Panc1 (cell line): ENCODE data around the gene TOP2A. TPM values are rescaled to one million over a fixed set of nuclear protein-coding genes. Genes with fewer than 3 reads are reported as not detected.
"Not testable (repeated sequence)": the region's sequence is repeated elsewhere in the genome, so short reads cannot be mapped to it uniquely, and the experiment has no call there.

Experiments
- ATAC-seq: fragments of 200-7000 bp; cut with Tn5 transposase; 2 replicates; pipeline ENCODE4 v1.9.1; 2020; ENCODE audit warnings: mild to moderate bottlenecking, moderate library complexity
- BruUV-seq: library from RNA; stranded (reverse); fragments of 400-500 nt; replicated peaks from 2 replicates; lab custom pipeline; 2021; lab: Mats Ljungman, UMichigan
- CTCF ChIA-PET: fragments of 300-600 bp; sonication (Branson Sonifier 250); formaldehyde crosslinking; loops from one replicate; lab custom pipeline; 2022; ENCODE audit warnings: antibody characterized with exemption; lab: Charles Lee
- POLR2A ChIA-PET: fragments of 300-600 bp; sonication (Branson Sonifier 250); formaldehyde crosslinking; loops from one replicate; lab custom pipeline; 2022; ENCODE audit warnings: antibody characterized with exemption; lab: Charles Lee
- DNase-seq: peaks from one replicate; pipeline ENCODE4 v3.0.0-alpha.2; 2010; ENCODE audit warnings: low read depth, low spot score
- H3K27ac ChIP-seq: 2 replicates; pipeline ENCODE4 v1.5.1; 2011; ENCODE audit warnings: mild to moderate bottlenecking, low read length, inconsistent platforms
- H3K27me3 ChIP-seq: fragments of 200-500 bp; sonication (Bioruptor generic); 2 replicates; pipeline ENCODE4 v1.6.0; 2014; ENCODE audit warnings: low read length, inconsistent platforms; ENCODE audit not compliant: control insufficient read depth, insufficient read depth
- H3K36me3 ChIP-seq: fragments of 200-500 bp; sonication (Bioruptor generic); 2 replicates; pipeline ENCODE4 v1.5.1; 2014; ENCODE audit warnings: inconsistent platforms, mild to moderate bottlenecking, low read length, moderate library complexity; ENCODE audit not compliant: control insufficient read depth, insufficient read depth
- H3K4me1 ChIP-seq: 2 replicates; pipeline ENCODE4 v1.5.1; 2011; ENCODE audit warnings: inconsistent platforms, mild to moderate bottlenecking, low read length, moderate library complexity; ENCODE audit not compliant: control insufficient read depth, insufficient read depth
- H3K4me3 ChIP-seq, 2 experiments: 2 replicates each; pipeline ENCODE4 v1.5.1; 2011 to 2012; ENCODE audit warnings: low read depth in 2 of 2, low read length in 2 of 2, mild to moderate bottlenecking in 2 of 2, inconsistent platforms in 1 of 2, moderate library complexity in 1 of 2
- H3K9me3 ChIP-seq: fragments of 200-500 bp; sonication (Bioruptor generic); 2 replicates; pipeline ENCODE4 v1.5.1; 2014; ENCODE audit warnings: low read depth, mild to moderate bottlenecking, inconsistent platforms, low read length, moderate library complexity; ENCODE audit not compliant: control insufficient read depth, insufficient read depth
- CTCF ChIP-seq: fragments of 450-650 bp; IDR thresholded peaks from 2 replicates; pipeline ENCODE4 v1.5.1; 2017; ENCODE audit warnings: mild to moderate bottlenecking
- POLR2AphosphoS5 ChIP-seq: IDR thresholded peaks from 2 replicates; pipeline ENCODE4 v1.6.1; 2012; ENCODE audit warnings: mild to moderate bottlenecking, low read depth, low read length, moderate library complexity
- REST ChIP-seq, 2 experiments: IDR thresholded peaks; 2 replicates each; pipeline ENCODE4 v1.6.1; 2011 to 2012; ENCODE audit warnings: low read depth in 2 of 2, control low read depth in 1 of 2, low read length in 1 of 2, mild to moderate bottlenecking in 1 of 2, moderate library complexity in 1 of 2; ENCODE audit not compliant: insufficient read depth in 1 of 2
- SIN3A ChIP-seq: IDR thresholded peaks from 2 replicates; pipeline ENCODE4 v1.6.1; 2012; ENCODE audit warnings: low read depth, mild to moderate bottlenecking, low read length, moderate library complexity, borderline replicate concordance; ENCODE audit not compliant: insufficient read depth
- TCF7L2 ChIP-seq: IDR thresholded peaks from 2 replicates; pipeline ENCODE4 v1.6.1; 2011; ENCODE audit warnings: mild to moderate bottlenecking, low read depth, low read length, inconsistent platforms
- in situ Hi-C: cut with HindIII; loops from 2 replicates; pipeline ENCODE4 v1.10.0; 2016; ENCODE audit warnings: low sequenced_read_pairs, low pct_unique_long_range_greater_than_20kb
- intact Hi-C: fragments of 100-400 bp; cut with micrococcal nuclease; formaldehyde crosslinking; loops from one replicate; pipeline ENCODE4 v1.10.0; 2022; ENCODE audit not compliant: unreplicated experiment
- total RNA-seq: library from RNA; stranded (reverse); gene quantifications from one replicate; pipeline ENCODE4 v1.2.1, GENCODE V29; 2021; ENCODE audit not compliant: unreplicated experiment

Gene TOP2A
- total RNA-seq, 1 experiment from 2014 or later = 230 TPM

DNA sequence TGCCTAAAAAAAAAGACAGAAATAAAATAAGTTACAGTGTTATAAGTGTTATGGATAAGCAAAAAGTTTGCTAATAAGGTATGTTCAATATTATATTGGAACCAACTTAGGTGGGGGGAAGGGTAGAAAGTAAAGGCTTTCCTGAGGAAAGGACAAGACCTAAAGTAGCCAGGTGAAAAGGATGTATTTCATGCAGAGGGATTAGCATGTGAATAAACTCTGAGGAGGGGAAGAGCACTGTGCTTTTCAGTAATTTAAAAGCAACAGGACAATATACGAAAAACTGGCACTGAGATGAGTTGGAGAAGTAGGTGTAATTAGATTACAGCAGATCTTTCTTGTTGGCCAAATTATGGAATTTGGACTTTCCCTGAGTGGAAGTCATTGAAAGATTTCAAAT lies 7.6 kb downstream of the TOP2A start:
- no peak for ATAC-seq
- POLR2A ChIA-PET = interaction anchor here (0.7 kb wide), 2 partner anchors 62 to 131 kb away, joined by 3 to 6 read pairs; no protein-coding TSS in a partner anchor
- no TSS peak for BruUV-seq
- intact Hi-C loops = loop anchor here (10.0 kb wide), 1 partner anchor 105 kb away; the partner anchor contains the start of gene RARA
- TF ChIP-seq CTCF (no peak), SIN3A (no peak), REST (IDR thresholded peaks at IDR 0.05; ENCODE audit: insufficient read depth in 1 of 2, low read depth in 2 of 2, low read length in 1 of 2) (no peak), POLR2AphosphoS5 (no peak), TCF7L2 (no peak)
- H3K36me3 ChIP-seq = peaks cover 59% of the 10 kb centered on the region
- H3K4me3 ChIP-seq = no peak overlapping the region
- H3K9me3 ChIP-seq = no peaks in the 10 kb centered on the region
- no peak for DNase-seq
- no peak overlapping the region for H3K27ac ChIP-seq
- in situ Hi-C loops = no loop called here
- H3K27me3 ChIP-seq = no peaks in the 10 kb centered on the region
- H3K4me1 ChIP-seq = no peaks in the 10 kb centered on the region
- CTCF ChIA-PET = interaction anchor here (1.0 kb wide), 1 partner anchor 15 kb away, joined by 3 read pairs; no protein-coding TSS in a partner anchor

GRCh38 chr17:40409540-40409939 lies 8.2 kb downstream of the TOP2A start:
- intact Hi-C loops, BruUV-seq, H3K4me3 ChIP-seq, H3K9me3 ChIP-seq, in situ Hi-C loops, H3K4me1 ChIP-seq, ATAC-seq, DNase-seq, CTCF ChIA-PET, H3K27me3 ChIP-seq, H3K27ac ChIP-seq: not testable (repeated sequence)
- POLR2A ChIA-PET = interaction anchor here (0.7 kb wide), 1 partner anchor 63 kb away, joined by 6 read pairs; no protein-coding TSS in a partner anchor
- H3K36me3 ChIP-seq = peaks cover 63% of the 10 kb centered on the region

DNA sequence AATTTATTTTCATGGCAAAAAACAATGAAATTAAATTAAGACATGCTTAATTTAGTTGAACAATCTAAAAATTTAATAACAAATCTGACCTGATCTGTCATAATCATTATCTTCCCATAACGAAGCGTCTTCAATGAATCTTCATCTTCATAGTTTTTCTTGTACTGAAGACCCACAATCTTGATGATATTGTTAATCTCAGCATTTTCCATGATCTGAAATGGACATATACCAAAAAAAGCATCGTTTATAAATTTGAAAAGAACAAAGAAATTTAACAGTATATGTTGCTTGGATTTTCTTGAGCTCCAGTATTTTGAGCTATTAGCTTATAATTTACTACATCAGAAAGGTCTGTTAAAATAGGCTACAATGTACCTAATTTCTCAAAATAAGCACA lies 10.2 kb downstream of the TOP2A start:
- intact Hi-C loops = no loop called here
- BruUV-seq = no TSS peak
- POLR2A ChIA-PET = interaction anchor here (0.7 kb wide), 1 partner anchor 10 kb away, joined by 3 read pairs; no protein-coding TSS in a partner anchor

More for the DNA sequence above, 10.2 kb downstream of the TOP2A start:
- CTCF ChIA-PET = interaction anchor here (0.7 kb wide), 2 partner anchors 10 to 155 kb away, joined by 3 read pairs; no protein-coding TSS in a partner anchor
- no peak overlapping the region for H3K27ac ChIP-seq
- no peaks in the 10 kb centered on the region for H3K27me3 ChIP-seq
- in situ Hi-C loops = no loop called here
- ATAC-seq = no peak
- peaks cover 74% of the 10 kb centered on the region for H3K36me3 ChIP-seq
- no peak for TF ChIP-seq POLR2AphosphoS5
- no peak for TF ChIP-seq SIN3A
- TF ChIP-seq TCF7L2 = no peak
- TF ChIP-seq CTCF = no peak
- TF ChIP-seq REST (IDR thresholded peaks at IDR 0.05; ENCODE audit: insufficient read depth in 1 of 2, low read depth in 2 of 2, low read length in 1 of 2) = no peak
- no peaks in the 10 kb centered on the region for H3K9me3 ChIP-seq
- H3K4me3 ChIP-seq = no peak overlapping the region
- DNase-seq = no peak
- H3K4me1 ChIP-seq = no peaks in the 10 kb centered on the region
